ENCODE data around the gene MYOD1.

Gene MYOD1

GRCh38 chr11:17719028-17719937 is at the start of gene MYOD1:
MYOD1 (plus strand) TSS chr11:17719571; CDS start chr11:17719783, 212 bp downstream.
- FAIRE-seq: no peak

DNA sequence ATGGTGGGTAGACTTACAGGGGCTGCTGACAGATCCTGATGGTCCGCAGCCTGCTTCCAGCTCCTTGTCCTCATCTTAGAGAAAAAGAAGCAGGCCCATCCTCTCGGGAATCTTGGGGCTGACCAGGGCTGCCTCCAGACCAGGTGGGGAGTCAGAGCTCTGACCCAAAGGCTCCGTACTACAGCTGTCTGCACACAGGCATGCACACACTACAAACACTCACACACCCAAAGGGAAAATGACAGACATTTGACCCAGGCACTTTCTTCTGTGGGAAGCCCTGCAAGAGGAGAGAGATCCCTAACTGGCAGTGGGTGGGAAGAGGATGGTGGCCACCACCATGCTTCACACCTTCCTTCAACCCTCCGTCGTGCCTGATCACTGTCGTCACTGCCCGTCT is 46.9 kb upstream of the MYOD1 start:
- no peak for FAIRE-seq

DNA sequence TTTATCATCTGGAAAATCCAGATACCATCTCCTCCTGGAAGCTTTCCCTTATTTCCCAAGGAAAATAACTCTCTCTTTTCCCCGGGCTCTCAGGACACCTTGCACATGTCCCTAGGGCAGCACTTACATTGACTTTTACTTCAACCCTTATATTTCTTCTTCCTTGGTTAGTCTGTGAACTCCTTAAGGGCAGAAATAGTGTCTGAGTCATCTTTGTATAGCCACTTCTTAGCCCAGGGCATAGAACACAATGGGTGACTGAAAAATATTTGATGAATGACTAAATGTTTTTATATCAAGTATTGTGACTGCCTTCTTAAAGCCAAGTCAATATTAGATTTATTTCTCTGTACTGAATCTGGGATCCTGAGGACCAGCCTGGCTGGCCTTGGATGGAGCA is 45.4 kb upstream of the MYOD1 start:
- FAIRE-seq: no peak

DNA sequence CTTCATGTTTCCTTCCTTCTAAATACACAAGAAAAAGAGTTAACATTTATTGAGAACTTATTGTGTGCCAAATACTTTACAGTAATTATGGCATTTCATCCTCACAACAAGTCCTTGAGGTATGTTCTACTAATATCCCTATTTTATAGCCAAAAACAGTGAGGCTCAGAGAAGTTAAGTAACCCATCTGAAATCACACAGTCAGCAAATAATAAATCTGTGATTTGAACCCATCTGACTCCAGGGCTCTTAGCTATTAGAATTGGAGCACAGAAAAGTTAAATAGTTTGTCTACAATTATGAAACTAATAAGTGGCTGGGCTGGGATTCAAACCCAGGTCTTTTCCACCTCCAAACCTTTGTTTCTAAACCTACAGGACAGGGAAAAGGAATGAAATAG is 36.5 kb upstream of the MYOD1 start:
- no peak for FAIRE-seq

GRCh38 chr11:17683377-17684161 is 35.8 kb upstream of the MYOD1 start:
- no peak for FAIRE-seq

- FAIRE-seq: no peak
Measured at GRCh38 chr11:17684550-17684949, 34.8 kb upstream of the MYOD1 start.

GRCh38 chr11:17686231-17686980 is 33.0 kb upstream of the MYOD1 start:
- FAIRE-seq: no peak

GRCh38 chr11:17687946-17688670 is 31.3 kb upstream of the MYOD1 start:
- no peak for FAIRE-seq

DNA sequence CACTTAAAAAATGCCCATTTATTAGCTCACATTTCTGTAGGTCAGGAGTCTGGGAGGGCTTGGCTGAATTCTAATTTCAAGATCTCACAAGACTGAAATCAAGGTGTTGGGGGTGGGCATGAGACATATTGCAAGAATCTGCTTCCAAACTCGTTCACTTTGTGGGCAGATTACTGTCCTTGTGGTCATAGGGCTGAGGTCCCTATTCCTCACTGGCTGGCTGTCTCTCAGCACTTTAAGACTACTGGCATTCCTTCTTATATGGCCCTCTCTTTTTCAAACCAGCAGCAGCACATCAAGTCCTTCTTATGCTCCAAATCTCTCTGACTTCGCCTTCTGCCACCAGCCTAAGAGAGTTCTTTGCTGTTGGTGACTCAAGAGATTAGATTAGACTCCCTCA is 27.8 kb upstream of the MYOD1 start:
- FAIRE-seq: no peak

DNA sequence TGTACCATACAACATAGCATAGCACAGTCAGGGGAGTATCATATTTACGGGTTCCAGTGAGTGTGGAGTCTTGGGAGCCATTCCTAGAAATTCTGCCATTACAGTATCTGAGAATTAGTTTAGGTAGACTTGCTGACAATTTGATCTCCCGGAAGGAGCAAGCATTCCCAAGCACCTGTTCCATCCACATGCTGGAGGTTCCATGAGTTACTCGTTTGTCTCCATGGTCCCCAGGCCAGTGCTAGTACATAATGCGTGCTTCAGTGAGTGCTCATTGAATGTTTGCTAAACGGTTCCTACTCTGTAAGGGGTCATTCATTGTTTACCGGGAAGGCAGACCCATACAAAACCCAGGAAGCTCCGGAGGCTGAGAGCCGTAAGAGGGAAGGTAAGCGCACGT is 27.4 kb upstream of the MYOD1 start:
- FAIRE-seq: no peak

DNA sequence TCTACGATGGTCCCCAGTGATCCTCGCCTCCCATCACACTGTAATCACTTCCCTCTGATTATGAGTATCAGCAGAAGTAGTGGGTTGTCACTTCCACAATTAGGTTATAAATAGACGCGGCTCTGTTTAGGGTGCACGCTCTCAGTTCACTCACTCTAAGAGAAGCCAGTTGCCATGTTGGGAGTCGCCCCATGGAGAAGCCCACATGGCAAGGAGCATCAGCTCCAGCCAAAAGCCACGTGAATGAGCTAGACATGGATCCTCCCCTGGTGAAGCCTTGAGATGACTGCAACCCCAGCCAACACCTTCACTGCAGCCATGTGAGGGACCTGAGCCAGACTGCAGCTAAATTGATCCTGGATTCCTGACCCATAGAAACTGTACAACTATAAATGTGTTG is 26.4 kb upstream of the MYOD1 start:
- no peak for FAIRE-seq

GRCh38 chr11:17693531-17693930 is 25.8 kb upstream of the MYOD1 start:
- FAIRE-seq: no peak

DNA sequence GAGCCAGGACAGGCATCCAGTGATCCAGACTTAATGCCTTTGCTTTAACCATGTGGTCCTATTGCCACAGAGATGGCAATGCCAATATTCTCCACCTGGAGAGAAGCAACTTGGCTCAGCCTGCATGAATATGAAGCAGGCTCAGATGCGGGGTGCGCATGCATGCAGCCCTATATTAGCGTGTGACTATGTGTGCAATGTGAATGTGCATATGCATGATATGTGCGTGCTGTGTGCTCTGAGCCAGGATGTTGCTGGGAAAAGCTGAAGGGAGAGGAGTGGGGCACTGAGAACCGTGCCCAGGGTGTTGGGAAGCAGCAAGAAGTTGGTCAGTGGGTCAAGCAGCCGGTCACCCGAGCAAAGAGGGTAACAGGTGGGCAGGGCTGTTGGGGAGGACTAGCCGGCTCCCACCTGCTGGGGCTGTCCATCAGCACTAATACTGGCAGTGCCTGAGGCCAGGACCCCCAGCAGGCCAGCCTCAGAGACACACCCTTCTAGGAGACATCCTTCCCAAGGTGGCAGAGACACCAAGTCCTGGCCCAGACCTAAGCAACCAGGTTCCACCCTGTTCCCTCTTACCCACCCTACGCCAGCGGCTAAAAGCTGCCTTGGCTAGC is 24.8 kb upstream of the MYOD1 start:
- FAIRE-seq: no peak

DNA sequence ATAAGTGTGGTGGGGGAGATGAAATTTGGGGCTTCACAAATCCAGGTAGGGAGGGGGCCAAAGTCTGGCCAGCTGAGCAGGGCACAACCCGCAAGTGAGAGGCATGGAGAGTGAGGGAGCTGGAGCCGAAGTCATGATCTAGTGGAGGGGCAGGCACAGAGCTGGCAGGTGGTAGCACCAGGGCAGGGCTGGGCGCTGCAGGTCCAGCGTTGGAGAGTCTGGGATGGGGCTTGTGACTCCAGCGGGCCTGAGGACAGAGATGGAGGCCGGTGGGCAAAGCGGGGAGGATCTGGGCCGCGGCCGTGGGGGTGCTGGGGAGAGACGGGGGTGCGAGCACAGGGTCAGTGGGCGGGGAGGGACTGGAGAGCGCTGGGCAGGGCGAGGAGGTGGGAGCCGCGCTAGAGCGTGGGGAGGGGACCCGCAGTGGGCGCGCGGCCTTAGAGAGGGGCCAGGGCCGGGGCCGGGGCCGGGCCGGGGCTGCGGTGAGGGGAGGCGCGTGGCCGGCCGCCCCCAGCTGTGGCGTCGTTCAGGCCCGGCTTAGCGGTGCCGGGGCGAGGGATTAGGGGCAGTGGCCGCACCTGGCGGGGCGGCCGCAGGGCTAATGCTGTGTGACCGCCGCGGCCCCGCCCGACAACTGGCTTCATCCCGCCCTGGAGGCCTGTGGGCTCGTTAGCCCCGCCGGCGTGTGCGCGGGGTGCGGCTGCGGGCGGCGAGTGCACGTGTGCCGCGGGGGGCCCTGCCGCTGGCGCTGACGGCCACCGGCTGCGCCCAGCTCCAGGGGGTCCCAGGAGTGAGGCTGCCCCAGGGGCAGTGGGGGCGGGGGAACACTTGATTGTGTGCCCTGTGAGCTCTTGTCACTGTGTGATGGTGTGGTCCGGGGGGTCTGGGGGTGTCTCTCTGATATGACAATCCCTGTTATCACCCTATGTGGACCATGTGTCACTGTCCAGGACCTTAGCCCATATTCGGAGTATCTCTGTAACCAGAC is 23.6 kb upstream of the MYOD1 start:
- no peak for FAIRE-seq

DNA sequence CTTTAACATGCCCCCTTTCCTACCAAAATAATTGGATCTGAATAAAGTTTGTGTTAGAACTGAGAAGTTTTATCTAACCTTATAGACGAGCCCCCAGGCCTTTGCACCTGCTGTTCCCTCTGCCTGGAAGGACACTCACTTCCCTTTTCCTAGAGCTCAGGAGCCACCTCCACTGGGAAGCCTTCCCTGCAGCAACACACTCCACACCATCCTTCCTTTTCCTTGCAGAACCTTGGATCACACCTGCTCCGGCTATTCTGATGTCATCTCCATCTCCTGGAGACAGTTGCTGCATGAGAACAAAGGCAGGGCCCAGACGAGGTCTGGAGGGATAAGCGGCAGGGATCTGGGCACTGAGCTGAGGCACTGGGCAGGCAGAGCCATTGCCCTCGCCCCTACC is 22.6 kb upstream of the MYOD1 start:
- no peak for FAIRE-seq

DNA sequence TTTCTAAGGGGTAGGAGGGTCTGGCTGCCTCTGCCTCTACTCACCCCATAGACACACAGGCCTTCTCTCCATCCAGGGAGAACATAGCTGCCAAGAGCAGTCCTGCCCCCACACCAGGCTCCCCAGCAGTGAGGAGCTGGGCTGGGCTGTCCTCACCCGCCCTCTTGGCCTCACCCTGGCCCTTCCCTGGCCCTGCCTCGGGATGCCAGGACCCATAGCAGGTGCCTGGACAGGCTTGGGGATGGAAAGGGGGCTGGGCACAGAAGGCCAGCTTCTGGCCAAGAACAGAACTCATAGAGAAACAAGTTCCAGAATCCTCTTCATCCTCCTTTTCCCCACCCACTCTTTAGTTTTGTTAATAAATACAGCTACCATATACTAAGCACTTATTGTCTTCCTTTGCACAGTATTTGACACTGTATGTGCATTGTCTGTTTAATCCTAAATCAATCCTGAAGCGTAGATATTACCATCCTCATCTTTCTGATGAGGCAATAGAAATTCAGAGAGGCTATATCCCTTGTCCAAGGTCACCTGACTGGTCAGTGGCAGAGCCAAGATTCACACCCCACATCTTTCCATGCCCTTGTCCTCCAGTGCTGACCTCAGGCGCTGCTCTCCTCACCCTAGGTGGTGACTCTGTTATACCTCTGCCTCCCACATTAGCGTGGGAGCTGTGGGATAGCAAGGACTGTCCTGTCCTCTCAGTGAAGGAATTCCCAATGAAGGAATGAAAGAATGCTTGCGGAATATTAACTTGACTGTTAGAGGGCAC is 22.0 kb upstream of the MYOD1 start:
- no peak for FAIRE-seq

GRCh38 chr11:17699147-17700114 is 19.9 kb upstream of the MYOD1 start:
- FAIRE-seq: no peak

DNA sequence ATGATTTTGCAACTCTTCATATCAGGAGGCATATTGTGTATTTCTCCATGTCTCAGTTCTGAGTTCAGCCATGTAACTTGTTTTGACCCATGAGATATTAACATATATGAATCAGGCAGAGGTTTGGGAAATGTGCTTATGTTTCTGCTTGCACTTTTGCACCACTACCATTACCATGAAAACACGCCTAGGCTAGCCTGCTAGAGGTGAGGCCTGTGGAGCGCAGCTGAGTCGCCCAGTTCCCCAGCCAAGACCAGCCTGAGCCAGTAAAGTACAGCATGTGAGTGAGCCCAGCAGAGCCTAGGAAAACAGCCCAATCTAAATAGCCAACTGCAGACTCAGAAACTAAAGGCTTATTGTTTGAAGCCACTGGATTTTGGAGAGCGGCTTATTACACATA is 18.4 kb upstream of the MYOD1 start:
- FAIRE-seq: no peak

- no peak for FAIRE-seq
Measured at GRCh38 chr11:17702876-17703275, 16.5 kb upstream of the MYOD1 start.
